Hepatocyte (in vitro differentiated cells): ENCODE measurements around the gene NMNAT2.

ENCODE experiments used
- EZH2phosphoT487 ChIP-seq: fragments of 200-600 bp; sonication (generic); IDR thresholded peaks from one replicate; pipeline ENCODE4 v1.6.1; 2018; ENCODE audit warnings: antibody characterized with exemption, mild to moderate bottlenecking, low read depth, moderate library complexity; ENCODE audit not compliant: unreplicated experiment, severe bottlenecking
- TF ChIP-seq, protein P1 (sequence below): fragments of 200-600 bp; sonication (generic); IDR thresholded peaks from 2 replicates; pipeline ENCODE4 v1.5.1; 2016; ENCODE audit warnings: antibody characterized with exemption, mild to moderate bottlenecking; ENCODE audit not compliant: poor library complexity

DNA sequence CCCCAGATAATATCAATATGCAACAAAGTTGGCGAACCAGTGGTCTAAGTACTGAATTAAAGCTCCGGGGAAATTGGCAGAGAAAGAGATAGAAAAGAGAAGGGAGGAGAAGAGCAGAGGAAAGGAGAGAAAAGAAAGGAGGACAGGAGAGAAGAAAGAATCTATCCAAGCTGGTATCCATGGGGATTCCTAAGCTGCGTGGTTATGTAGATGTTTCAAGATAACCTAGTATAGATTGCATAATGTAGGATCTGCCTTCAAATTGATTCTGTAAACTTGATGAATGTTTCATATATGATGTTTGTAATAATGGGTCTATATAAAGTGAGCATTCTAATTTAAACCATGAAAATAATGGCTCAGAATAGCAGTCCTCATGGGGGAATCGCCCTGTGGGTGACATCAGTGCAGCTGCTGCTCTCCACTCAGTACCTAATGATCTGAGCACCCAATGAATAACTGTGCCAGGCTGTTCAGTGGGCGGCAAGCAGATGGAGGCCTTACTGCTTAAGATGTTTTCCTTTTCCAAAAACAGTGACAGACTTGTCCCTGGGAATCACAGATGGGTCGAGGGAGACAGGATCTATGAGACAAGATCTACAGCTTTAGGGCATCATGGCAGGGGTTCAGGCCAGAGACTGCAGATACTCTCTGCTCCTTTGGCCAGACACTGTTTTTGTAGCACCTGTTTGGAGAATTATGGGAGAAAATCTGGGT lies 154.1 kb downstream of the NMNAT2 start:
- TF ChIP-seq EZH2phosphoT487, result no peak
- TF ChIP-seq, protein P1, sequence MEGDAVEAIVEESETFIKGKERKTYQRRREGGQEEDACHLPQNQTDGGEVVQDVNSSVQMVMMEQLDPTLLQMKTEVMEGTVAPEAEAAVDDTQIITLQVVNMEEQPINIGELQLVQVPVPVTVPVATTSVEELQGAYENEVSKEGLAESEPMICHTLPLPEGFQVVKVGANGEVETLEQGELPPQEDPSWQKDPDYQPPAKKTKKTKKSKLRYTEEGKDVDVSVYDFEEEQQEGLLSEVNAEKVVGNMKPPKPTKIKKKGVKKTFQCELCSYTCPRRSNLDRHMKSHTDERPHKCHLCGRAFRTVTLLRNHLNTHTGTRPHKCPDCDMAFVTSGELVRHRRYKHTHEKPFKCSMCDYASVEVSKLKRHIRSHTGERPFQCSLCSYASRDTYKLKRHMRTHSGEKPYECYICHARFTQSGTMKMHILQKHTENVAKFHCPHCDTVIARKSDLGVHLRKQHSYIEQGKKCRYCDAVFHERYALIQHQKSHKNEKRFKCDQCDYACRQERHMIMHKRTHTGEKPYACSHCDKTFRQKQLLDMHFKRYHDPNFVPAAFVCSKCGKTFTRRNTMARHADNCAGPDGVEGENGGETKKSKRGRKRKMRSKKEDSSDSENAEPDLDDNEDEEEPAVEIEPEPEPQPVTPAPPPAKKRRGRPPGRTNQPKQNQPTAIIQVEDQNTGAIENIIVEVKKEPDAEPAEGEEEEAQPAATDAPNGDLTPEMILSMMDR, result no peak
